GM19099 (cell line): Measurements from ENCODE around the gene DEAF1.

Experiments
- POLR2A ChIP-seq: IDR thresholded peaks from 3 replicates; pipeline ENCODE4 v1.6.1; 2011; ENCODE audit warnings: low read depth; ENCODE audit not compliant: insufficient read length; ENCODE audit errors: extremely low read depth

Gene DEAF1

DNA sequence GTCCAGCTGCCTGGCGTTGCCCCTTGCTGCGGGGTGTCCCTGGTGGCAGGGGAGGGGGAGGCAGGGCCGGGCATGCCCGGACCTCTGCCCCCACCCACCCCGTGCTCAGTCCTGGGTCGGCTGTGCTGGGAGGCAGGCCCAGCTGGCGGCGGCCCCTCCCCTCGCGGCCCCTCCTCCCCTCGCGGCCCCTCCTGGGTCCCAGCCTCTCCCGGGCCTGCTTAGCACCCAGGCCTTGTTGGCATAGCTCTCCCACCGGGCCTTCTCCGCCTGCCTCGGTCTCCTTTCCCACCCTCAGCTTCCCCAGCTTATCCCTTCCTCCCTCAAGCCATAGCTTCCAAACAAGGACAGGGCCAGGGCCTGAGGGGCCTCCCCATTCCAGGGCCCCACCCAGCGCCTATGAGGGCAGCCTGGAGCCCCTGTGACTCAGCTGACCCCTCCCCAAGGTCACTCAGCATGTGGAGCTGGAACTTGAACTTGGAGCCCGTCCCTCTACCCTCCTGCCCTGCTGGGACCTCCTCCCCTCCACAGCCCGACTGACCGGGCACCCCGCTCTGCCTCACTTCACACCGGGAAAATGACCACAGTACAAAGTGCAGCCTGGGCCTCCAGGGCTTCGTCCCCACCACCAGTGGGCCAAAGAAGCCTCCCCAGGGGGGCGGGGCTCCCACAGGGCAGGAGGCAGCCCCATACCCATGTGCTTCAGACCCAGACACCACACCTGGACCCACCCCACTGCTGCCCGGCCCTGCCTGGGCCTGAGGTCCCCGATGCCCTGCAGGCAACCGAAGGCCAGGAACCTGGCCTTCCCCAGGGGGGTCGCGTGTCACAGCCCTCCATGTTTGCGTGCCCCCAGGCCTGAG lies 12.2 kb upstream of the DEAF1 start:
- no peak for TF ChIP-seq POLR2A

DNA sequence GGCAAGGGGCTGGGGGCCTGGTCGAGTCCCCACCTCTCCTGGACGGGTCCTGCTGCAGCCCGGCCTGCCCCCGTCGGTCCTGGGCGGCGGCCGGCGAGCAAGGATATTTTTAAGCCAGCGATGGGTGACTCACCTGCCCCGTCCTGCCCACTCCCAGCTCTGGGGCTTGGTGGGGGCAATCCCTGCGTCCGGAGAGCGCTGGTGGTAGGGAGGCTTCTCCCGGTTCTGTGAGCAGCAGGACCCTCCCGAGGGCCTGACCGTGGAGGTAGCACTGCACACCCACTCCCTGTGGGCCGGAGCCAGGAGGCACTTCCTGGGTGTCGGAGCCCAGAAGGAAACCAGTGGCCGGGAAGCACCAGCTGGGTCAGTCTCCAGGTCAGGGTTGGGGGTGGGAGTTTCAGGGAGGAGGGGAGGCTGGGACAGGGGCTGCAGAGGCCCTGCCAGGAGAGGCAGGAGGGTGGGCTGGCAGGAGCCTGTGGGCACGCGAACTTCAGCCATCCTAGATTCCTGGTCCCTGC lies 11.5 kb upstream of the DEAF1 start:
- no peak for TF ChIP-seq POLR2A

DNA sequence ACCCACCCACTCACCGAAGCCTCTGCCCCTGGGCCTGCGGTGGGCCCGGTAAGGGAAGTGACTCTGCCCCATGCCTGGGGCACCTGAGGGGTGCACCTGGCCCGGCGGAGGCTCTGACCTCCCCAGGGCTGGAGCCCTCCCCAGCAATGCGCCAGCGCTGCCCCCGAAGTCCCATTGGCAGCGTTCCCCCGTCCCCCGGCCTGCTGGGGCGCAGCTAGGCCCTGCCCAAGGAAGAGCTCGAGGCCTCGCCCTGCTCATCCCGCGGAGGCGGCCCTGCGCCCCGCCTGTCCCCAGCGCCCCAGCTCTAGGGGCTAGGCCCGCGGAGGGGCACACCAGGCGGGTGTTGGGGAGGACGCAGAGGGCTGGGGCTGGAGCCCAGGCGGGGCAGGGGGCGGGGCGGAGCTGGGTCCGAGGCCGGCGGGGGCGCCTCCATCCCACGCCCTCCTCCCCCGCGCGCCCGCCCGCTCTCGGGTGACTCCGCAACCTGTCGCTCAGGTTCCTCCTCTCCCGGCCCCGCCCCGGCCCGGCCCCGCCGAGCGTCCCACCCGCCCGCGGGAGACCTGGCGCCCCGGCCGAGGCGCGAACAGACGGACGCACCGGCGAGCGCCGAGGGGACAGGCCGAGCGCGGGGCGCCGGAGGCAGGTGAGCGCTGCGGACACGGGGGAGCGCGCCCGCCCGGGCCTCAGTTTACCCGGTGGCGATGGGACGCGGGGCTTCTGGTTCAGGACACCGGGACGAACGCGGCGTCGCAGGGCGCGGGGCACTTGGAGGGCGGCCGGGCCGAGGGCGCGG lies 10.8 kb upstream of the DEAF1 start, which contains the start of gene EPS8L2:
Gene EPS8L2 (plus strand): TSS at position 586 of the 793 bp plus-strand sequence. CDS start 3,177 bp downstream, outside the sequence.
- TF ChIP-seq POLR2A = no peak

DNA sequence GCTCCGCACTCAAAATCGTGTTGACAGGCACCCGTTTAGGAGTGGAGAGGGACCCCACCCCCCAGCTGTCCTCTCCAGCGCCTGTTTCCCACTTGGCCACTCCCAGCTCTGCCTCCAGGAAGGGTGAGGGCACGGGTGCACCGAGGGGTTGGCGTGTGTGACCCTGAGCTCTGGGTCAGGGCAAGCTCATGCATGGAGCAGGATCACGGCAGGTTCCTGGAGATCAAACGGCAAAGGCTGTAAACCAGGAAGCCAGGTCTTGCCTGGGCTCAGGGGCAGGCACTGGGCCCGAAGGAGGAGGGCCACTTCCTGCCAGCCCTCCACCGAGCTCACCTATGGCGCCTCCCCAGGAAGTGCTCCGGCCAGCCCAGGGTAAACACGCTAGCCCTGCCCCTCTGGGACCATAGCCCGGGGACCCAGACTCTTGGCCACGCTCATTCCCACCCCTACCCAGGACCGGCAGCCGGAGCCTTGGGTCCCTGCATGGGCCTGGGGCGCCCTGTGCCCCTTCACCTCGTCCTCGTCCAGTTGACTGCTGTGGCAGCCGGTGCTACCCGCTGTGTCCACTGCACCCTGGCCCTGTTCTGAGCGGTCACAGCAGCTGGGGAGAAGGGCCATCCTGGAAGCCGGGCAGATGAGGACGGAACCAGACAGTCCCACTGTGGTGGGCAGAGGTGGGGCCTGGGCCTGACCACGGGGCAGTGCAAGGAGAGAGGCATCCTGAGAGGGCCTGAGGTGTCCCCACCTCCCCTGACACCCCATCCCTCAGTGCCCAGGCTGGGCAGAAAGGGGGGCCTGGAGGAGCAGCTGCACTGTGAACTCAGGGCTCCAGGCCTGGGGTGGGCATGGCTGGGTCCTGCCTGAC lies 10.0 kb upstream of the DEAF1 start:
- TF ChIP-seq POLR2A = no peak

DNA sequence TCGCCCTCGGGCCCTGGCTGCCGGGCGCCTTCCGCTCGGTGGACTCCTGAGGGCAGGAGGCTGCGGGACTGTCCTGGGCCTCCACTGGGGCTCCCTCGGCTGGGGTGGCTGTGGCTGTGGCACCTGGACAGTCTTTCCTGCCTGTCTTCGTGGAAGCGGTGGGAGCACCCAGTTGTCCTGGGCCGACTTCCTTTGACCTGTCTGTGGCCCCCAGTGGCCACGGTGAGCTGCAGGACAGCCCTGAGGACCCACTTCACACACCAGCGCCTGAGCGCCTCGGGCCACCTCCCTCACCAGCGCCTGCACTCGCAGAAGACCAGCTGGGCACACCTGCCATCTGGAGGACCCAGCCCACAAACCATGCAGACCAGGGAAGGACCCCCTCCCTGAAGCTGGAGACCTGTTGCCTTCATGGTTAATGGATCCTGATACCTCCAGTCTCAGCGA lies 9.2 kb upstream of the DEAF1 start:
- TF ChIP-seq POLR2A = no peak

DNA sequence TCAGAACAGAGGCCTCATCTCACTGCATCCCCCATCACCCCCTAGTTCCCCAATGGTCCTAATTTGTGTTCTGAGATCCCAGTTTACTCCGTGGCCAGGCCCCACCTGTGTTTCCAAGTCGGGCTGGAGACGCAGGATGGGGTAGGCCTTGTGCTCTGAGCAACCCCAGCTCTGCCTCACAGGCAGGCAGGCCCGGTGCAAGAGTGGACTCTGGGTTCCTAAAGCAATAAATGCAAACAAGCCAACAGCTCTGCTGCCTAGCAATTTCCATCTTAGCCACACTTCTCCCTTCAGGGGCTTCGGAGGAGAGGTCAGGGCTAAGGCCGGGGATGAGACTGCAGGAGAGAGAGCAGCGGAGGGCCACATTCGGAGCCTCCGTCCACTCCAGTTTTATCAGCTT lies 8.5 kb upstream of the DEAF1 start:
- no peak for TF ChIP-seq POLR2A

DNA sequence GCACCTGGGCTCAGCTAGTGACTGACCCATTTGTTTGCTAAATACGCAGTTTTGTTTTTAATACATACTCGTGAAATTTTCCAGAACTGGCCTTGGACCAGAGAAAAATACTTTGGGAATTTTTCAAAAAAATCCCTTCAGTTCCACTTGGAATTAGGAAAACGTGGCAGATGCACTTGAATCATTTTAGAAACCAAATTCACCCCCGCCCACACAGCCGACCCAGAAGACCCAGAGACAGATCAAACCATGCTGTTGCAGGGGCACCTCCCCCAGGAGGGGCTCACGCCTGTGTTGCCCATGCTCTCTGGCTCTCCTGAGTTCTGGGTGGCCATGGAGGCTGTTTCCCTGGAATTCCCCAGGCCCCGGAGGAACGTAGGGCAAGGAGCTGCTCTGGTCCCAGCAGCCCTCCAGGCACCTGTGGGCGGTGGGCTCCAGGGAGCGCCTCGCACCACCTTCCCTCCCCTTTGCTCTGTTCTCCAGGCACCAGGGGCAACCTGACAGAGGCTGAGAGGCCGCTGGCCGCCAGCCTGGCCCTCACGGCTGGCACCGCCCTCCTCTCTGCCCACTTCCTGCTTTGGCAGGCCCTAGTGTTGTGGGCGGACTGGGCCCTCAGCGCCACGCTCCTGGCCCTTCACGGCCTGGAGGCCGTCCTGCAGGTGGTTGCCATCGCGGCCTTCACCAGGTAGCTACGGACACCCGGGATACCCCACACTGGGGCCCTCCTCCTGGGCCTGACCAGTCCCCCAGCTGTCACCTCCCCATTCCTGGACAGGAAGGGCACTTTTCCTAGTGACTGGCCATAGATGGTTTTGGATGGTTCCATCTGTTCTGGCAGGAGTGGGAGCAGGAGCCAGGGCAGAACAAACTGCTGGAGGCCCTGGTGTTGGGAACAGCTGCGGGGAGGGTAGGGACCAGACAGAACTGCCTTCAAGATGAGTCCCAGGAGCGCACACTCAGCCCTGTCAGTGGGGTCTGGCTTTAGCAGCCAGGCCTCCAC lies 7.7 kb upstream of the DEAF1 start:
- TF ChIP-seq POLR2A = no peak

DNA sequence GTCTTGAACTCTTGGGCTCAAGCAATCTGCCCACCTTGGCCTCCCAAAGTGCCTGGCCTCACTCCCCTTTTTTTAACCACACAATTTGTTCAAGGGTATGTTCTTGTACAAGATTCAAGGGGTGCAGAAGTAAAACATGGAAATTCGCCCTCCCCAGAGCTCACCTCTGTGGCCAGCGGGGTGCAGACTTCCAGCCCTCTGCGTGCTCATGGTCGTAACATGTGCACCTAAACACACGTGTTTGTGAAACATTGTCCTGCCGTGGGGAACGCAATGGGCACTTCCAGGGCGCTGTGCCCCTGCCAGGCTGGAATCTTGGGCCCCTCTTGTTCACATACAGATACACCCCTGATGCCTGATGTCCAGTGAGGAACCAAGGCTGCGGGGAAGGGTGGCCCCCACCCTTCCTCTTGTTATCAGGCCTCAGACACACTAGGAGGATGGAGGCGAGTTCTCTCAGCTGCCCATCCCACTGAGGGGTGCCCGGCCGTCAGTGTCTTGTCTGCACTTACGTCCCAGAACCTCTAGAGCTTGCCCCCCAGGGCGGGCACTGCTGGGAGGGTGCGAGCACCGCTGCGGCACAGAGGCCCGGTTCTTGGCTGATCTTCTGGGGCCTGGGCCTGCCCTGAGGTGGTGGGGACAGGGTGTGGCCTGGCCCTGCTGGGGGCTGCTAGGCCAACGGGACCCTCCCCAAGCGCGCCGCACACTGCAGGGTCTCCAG lies 6.9 kb upstream of the DEAF1 start:
- TF ChIP-seq POLR2A = no peak

DNA sequence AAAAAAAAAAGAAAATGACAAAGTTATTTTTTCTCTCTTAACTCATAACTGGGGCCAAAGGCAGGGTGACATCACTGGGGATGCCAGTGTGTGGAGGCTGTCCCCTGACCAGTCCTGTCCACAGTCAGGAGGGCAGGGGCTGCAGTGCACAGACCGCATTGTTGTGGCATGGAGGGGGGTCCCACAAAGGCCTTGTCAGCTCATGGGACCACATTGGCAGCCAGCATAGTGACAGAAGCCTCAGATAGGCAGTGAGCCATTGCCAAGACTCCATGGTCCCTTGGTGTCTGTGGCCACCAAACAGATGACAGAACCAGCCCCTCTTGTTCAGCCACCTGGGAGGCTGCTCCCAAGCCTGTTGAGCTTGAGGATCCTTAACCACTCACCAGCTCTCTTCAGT lies 4.7 kb upstream of the DEAF1 start:
- TF ChIP-seq POLR2A = no peak

DNA sequence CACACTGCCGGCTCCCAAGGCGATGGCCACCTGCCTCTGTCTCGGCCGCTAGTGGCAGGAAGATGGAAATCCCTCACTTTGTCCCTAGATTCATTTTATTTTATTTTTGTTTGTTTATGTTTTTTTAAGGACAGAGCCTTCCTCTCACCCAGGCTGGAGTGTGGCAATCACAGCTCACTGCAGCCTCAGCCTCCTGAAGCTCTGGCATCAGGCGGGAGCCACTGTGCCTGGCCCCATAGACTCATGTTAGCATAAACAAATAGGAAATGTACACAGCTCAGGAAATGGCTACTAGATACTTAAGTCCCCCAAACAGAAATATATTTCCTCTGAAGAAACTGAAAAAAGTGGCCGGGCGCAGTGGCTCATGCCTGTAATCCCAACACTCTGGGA lies 4.1 kb upstream of the DEAF1 start:
- no peak for TF ChIP-seq POLR2A

DNA sequence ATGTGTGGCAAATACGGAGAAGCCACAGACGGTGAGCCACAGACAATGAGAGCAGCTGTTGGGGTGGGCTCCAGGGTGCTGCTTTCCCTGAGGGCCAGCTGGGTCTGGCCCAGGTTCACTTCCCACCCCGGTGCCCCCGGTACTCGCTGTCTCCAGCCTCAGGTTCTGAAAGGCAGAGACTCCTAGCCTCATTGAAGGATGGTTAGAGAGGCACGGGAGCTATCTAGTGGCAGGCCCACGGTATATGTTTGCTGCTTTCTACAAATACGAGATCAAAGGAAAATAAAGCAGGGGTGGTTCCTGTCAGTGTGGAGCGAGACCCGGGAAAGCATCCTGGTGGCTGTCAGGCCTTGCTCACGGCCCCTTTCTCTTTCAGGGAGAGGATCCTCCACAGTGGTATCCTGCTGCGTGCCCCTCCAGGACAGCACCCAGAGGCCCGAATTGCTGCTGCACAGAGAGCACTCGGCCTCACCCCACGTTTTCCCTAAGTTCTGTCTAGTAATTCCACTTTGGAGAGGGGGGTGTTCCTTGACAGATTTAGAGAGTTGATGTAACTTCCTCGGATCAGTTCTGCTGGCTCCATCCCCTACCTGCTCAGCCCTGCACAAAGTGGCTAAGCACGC lies 3.6 kb upstream of the DEAF1 start:
- no peak for TF ChIP-seq POLR2A

DNA sequence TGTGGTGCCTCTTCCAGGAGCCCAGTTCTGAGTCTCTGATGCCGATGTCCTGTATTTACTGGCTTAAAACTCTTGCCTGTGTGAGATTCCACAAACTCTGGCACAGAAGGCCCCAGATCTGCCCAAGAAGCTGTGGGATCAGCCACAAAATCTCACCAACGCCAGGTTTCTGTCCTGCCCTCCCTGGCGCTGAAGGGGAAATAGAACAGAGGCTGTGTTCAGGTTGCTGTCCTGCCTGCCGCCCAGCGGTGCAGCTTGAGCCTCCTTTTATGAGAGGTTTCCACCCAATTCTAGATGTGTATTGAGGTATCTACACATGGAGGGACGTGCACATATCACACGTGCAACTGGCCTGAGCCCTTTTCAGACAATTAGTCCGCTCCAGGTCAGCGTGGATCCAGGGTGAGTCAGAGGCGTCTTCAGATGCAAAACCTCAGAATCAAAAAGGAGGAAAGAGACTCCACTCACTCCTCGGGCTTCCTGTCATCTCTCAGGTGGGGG lies 2.8 kb upstream of the DEAF1 start:
- no peak for TF ChIP-seq POLR2A
